CD4-positive, alpha-beta T cell treated with Interferon gamma for 1 hour (primary cell): ENCODE measurements around the gene OR5H1.
"Not testable (repeated sequence)": the region's sequence is repeated elsewhere in the genome, so short reads cannot be mapped to it uniquely, and the experiment has no call there.

Experiments
- DNase-seq: peaks from one replicate; pipeline ENCODE4 v3.0.0-alpha.2; 2020

The OR5H1 gene

GRCh38 chr3:98130421-98130820 lies at the start of gene OR5H1:
Gene OR5H1 (plus strand): TSS chr3:98130721. CDS start chr3:98132698, 1,977 bp downstream.
- no peak for DNase-seq

GRCh38 chr3:98086873-98087272 lies 43.6 kb upstream of the OR5H1 start, which contains the start of gene OR5AC2:
Gene OR5AC2 (plus strand): TSS chr3:98087173. CDS start chr3:98087173, 0 bp downstream.
- no peak for DNase-seq

GRCh38 chr3:98095882-98096281 lies 34.6 kb upstream of the OR5H1 start:
- DNase-seq: no peak

- DNase-seq: no peak
These were observed 30.7 kb upstream of the OR5H1 start for GRCh38 chr3:98099848-98100247.

- DNase-seq: no peak
These were observed 22.4 kb upstream of the OR5H1 start for GRCh38 chr3:98108162-98108561.

- no peak for DNase-seq
These were observed 20.5 kb upstream of the OR5H1 start for GRCh38 chr3:98109807-98110549.

GRCh38 chr3:98110550-98110908 lies 20.0 kb upstream of the OR5H1 start:
- DNase-seq: no peak

GRCh38 chr3:98114264-98114663 lies 16.3 kb upstream of the OR5H1 start:
- no peak for DNase-seq

- DNase-seq: no peak
These were observed 14.8 kb upstream of the OR5H1 start for GRCh38 chr3:98115717-98116116.

- DNase-seq: no peak
These were observed 6.1 kb downstream of the OR5H1 start for GRCh38 chr3:98136631-98137030.

- DNase-seq: not testable (repeated sequence)
These were observed 7.5 kb downstream of the OR5H1 start for GRCh38 chr3:98137826-98138557.

GRCh38 chr3:98140531-98140930 lies 10.0 kb downstream of the OR5H1 start:
- DNase-seq: no peak

- DNase-seq: no peak
These were observed 16.7 kb downstream of the OR5H1 start, which contains the start of gene OR5H14 for GRCh38 chr3:98147179-98147578. Gene OR5H14 (plus strand): TSS chr3:98147479. CDS start chr3:98149386, 1,907 bp downstream.

GRCh38 chr3:98148751-98149150 lies 18.2 kb downstream of the OR5H1 start:
- DNase-seq: no peak

GRCh38 chr3:98149456-98149855 lies 18.9 kb downstream of the OR5H1 start:
- DNase-seq: not testable (repeated sequence)

- DNase-seq: no peak
These were observed 20.7 kb downstream of the OR5H1 start for GRCh38 chr3:98151241-98151640.

GRCh38 chr3:98166396-98166795 lies 35.9 kb downstream of the OR5H1 start, which contains the start of gene OR5H15:
Gene OR5H15 (plus strand): TSS chr3:98166696. CDS start chr3:98168700, 2,004 bp downstream.
- no peak for DNase-seq

GRCh38 chr3:98171071-98171470 lies 40.5 kb downstream of the OR5H1 start:
- no peak for DNase-seq

GRCh38 chr3:98172621-98173020 lies 42.1 kb downstream of the OR5H1 start:
- no peak for DNase-seq

GRCh38 chr3:98180319-98180890 lies 49.9 kb downstream of the OR5H1 start:
- no peak for DNase-seq

GRCh38 chr3:98182196-98182595 lies 51.7 kb downstream of the OR5H1 start:
- no peak for DNase-seq

GRCh38 chr3:98185180-98185579 lies 54.7 kb downstream of the OR5H1 start:
- DNase-seq: no peak
